HUES6 (cell line): Measurements from ENCODE around the gene GMPPA.

ENCODE experiments used
- H3K27ac ChIP-seq: 2 replicates; pipeline ENCODE4 v1.7.0; 2013; ENCODE audit warnings: low read depth, mild to moderate bottlenecking, low read length, inconsistent platforms
- H3K27me3 ChIP-seq: 2 replicates; pipeline ENCODE4 v1.6.1; 2013; ENCODE audit warnings: low read length; ENCODE audit not compliant: control insufficient read depth, insufficient read depth
- H3K36me3 ChIP-seq: 2 replicates; pipeline ENCODE4 v1.6.1; 2013; ENCODE audit warnings: low read length; ENCODE audit not compliant: control insufficient read depth, insufficient read depth
- H3K4me1 ChIP-seq: 2 replicates; pipeline ENCODE4 v1.6.1; 2013; ENCODE audit warnings: low read length; ENCODE audit not compliant: control insufficient read depth, insufficient read depth
- H3K4me3 ChIP-seq: 2 replicates; pipeline ENCODE4 v1.5.1; 2013; ENCODE audit warnings: low read depth, low read length
- H3K9ac ChIP-seq: one replicate; pipeline ENCODE4 v1.6.1; 2013; ENCODE audit warnings: mild to moderate bottlenecking, low read length
- H3K9me3 ChIP-seq: 2 replicates; pipeline ENCODE4 v1.6.1; 2013; ENCODE audit warnings: low read depth, low read length; ENCODE audit not compliant: control insufficient read depth, insufficient read depth

The GMPPA gene

GRCh38 chr2:219526320-219527075, 27.8 kb downstream of the GMPPA start:
- Histone ChIP-seq H3K4me3 (no peak overlapping the region), H3K27me3 (peaks cover 43% of the 10 kb centered on the region), H3K9ac (no peak overlapping the region), H3K4me1 (peaks cover 43% of the 10 kb centered on the region), H3K9me3 (no peaks in the 10 kb centered on the region), H3K36me3 (no peaks in the 10 kb centered on the region), H3K27ac (no peak overlapping the region)

GRCh38 chr2:219527076-219527394, 28.3 kb downstream of the GMPPA start:
- Histone ChIP-seq H3K9me3 (no peaks in the 10 kb centered on the region), H3K36me3 (no peaks in the 10 kb centered on the region), H3K4me1 (peaks cover 38% of the 10 kb centered on the region), H3K9ac (no peak overlapping the region), H3K4me3 (no peak overlapping the region), H3K27me3 (peaks cover 44% of the 10 kb centered on the region), H3K27ac (no peak overlapping the region)

DNA sequence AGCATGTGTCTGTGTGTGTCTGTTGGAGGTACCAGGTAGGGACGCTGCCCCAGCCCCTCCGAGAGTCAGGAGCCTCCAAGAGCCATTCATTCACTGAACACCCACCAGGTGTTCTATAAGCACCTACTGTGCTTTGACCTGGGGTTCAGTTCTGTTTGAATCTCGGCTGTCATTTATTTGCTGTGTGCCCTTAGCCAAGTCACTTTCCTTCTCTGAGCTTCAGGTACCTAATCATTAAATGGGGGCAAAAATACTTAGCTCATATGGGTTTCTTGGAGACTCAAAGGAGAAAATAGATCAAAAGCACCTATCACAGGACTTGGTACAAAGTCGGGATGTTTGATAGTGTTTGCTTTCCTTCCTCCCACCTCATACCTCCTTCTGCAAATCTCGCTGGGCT, 28.8 kb downstream of the GMPPA start:
- Histone ChIP-seq H3K36me3 (no peaks in the 10 kb centered on the region), H3K27me3 (peaks cover 46% of the 10 kb centered on the region), H3K4me1 (peaks cover 37% of the 10 kb centered on the region), H3K27ac (no peak overlapping the region), H3K9me3 (no peaks in the 10 kb centered on the region), H3K4me3 (no peak overlapping the region), H3K9ac (no peak overlapping the region)

DNA sequence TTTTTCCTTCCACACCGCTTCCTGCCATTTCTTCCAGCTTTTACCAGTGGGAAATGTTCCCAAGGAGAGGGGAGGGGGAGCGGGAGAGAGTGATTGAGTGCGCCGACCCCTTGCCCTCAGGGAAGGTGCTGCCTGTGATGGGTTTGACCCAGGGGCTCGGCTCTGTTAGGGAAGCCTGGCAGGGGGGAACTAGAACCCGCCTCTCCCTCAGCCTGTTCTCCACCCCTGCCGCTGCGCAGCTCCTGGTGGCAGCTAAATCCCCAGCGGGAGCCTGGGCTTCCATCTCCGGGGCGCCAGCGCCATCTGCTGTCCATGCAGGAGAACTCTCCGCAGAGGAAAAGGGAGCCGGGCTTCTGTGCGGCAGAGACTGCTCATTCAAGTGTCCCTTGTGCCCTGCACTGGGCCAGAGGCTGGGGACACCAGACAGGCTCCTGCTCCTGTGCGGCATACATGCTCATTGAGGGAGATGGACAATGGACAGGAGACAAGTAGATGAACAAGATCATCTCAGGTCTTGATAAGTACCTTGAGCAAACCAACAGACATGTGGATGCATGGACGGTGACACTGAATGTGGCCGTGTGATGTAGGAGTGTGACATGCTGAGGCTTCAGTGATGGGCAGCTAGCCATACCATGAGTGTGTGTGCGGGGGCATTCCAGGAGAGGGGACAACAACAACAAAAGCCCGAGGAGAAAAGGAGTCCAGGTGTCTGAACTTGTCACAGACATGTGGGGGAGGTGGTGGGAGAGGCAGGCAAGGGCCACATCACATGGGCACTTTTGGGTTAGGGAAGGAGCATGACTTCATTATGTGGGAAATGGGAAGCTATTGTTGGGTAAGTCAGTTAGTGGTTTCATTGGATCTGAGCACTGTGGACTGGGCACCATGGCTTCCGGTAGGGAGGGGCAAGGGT, 31.6 kb downstream of the GMPPA start:
- no peaks in the 10 kb centered on the region for H3K9me3 ChIP-seq
- peaks cover 52% of the 10 kb centered on the region for H3K27me3 ChIP-seq
- no peak overlapping the region for H3K27ac ChIP-seq
- H3K36me3 ChIP-seq, result no peaks in the 10 kb centered on the region
- H3K9ac ChIP-seq, result no peak overlapping the region
- peak overlapping the region; percentile 52 for H3K4me3 ChIP-seq
- H3K4me1 ChIP-seq, result peaks cover 27% of the 10 kb centered on the region

DNA sequence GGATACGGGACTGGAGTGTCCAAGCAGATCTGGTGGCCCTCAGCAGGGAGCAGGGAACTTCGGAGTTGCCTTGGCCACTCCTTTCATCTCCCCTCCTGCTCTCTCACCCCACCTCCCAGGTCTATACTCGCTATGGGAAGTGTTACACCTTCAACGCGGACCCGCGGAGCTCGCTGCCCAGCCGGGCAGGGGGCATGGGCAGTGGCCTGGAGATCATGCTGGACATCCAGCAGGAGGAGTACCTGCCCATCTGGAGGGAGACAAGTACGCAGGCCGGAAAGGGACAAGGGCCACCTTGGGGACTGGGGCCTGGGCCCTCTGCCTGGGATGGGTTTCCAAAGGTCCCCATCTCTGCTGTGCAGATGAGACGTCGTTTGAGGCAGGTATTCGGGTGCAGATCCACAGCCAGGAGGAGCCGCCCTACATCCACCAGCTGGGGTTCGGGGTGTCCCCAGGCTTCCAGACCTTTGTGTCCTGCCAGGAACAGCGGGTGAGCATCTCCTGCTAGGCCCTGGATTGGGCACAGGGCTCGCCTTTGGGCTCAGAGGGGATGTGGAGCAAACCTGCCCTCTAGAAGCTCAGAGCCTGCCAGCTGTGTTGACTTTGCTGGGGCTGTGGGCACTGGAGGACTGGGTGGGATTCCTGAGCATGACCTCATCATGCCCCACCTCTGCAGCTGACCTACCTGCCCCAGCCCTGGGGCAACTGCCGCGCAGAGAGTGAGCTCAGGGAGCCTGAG, 33.1 kb downstream of the GMPPA start:
- Histone ChIP-seq H3K4me1 (peaks cover 13% of the 10 kb centered on the region), H3K27ac (no peak overlapping the region), H3K9ac (no peak overlapping the region), H3K4me3 (no peak overlapping the region), H3K36me3 (no peaks in the 10 kb centered on the region), H3K27me3 (peaks cover 46% of the 10 kb centered on the region), H3K9me3 (no peaks in the 10 kb centered on the region)

- peaks cover 41% of the 10 kb centered on the region for H3K27me3 ChIP-seq
- no peak overlapping the region for H3K9ac ChIP-seq
- H3K27ac ChIP-seq, result no peak overlapping the region
- no peak overlapping the region for H3K4me3 ChIP-seq
- H3K36me3 ChIP-seq, result no peaks in the 10 kb centered on the region
- peaks cover 17% of the 10 kb centered on the region for H3K4me1 ChIP-seq
- no peaks in the 10 kb centered on the region for H3K9me3 ChIP-seq
Measured at GRCh38 chr2:219532378-219532649, 33.6 kb downstream of the GMPPA start.

- Histone ChIP-seq H3K27me3 (peaks cover 28% of the 10 kb centered on the region), H3K9me3 (no peaks in the 10 kb centered on the region), H3K36me3 (peaks cover 4% of the 10 kb centered on the region), H3K4me3 (no peak overlapping the region), H3K27ac (no peak overlapping the region), H3K4me1 (peaks cover 34% of the 10 kb centered on the region), H3K9ac (no peak overlapping the region)
Measured at GRCh38 chr2:219533930-219534661, 35.4 kb downstream of the GMPPA start.

DNA sequence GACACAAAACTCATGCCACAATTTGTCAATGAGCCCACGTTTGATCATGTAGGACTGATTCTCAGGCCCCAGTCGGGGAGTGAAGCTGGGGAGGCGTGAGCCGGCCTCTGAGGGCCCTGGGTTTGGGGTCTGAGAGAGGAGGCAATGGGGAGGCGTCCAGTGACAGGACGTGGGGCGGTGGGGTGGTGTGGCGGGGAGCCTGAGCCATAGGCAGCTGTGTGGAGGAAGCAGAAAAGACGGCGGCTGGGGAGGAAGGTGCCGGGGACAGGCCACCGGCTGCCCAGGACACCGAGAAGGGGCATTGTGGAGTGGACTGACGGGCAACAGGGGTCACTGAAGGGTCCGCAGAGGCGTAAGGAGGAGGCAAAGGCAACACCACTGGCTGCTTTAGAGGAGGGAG, 37.7 kb downstream of the GMPPA start:
- Histone ChIP-seq H3K27ac (no peak overlapping the region), H3K36me3 (peaks cover 27% of the 10 kb centered on the region), H3K9ac (no peak overlapping the region), H3K4me1 (peaks cover 23% of the 10 kb centered on the region), H3K9me3 (no peaks in the 10 kb centered on the region), H3K27me3 (peaks cover 10% of the 10 kb centered on the region; the same call in 1 of the 2 replicates), H3K4me3 (no peak overlapping the region)

GRCh38 chr2:219536967-219537366, 38.3 kb downstream of the GMPPA start:
- Histone ChIP-seq H3K9ac (no peak overlapping the region), H3K9me3 (no peaks in the 10 kb centered on the region), H3K36me3 (peaks cover 27% of the 10 kb centered on the region), H3K27ac (no peak overlapping the region), H3K27me3 (peaks cover 8% of the 10 kb centered on the region; the same call in 1 of the 2 replicates), H3K4me1 (peaks cover 25% of the 10 kb centered on the region), H3K4me3 (no peak overlapping the region)

GRCh38 chr2:219537657-219538488, 39.2 kb downstream of the GMPPA start:
- peak overlapping the region; percentile 29; the same call in 1 of the 2 replicates for H3K4me3 ChIP-seq
- H3K4me1 ChIP-seq, result peaks cover 30% of the 10 kb centered on the region
- H3K27me3 ChIP-seq, result 0 out of 2 replicates have a peak, but pooled peaks cover 2% of the 10 kb centered on the region
- no peak overlapping the region for H3K9ac ChIP-seq
- H3K36me3 ChIP-seq, result peaks cover 27% of the 10 kb centered on the region
- no peak overlapping the region for H3K27ac ChIP-seq
- no peaks in the 10 kb centered on the region for H3K9me3 ChIP-seq
